ENCODE data around the gene UCHL3.

The UCHL3 gene

GRCh38 chr13:75635101-75635827 is 85.7 kb downstream of the UCHL3 start:
- DNase-seq, result no peak

GRCh38 chr13:75635828-75636435 is 86.3 kb downstream of the UCHL3 start, which contains the start of gene LMO7:
Gene LMO7 (plus strand): TSS chr13:75636330. CDS start chr13:75636658, 328 bp downstream.
- peak; percentile 45 for DNase-seq

- peak; percentile 29 for DNase-seq
Measured at GRCh38 chr13:75636436-75637180, 87.0 kb downstream of the UCHL3 start.

- no peak for DNase-seq
Measured at GRCh38 chr13:75637181-75637750, 87.7 kb downstream of the UCHL3 start.

GRCh38 chr13:75639454-75639853 is 89.9 kb downstream of the UCHL3 start:
- no peak for DNase-seq

- DNase-seq, result no peak
Measured at GRCh38 chr13:75641026-75641425, 91.4 kb downstream of the UCHL3 start.

- DNase-seq, result no peak
Measured at GRCh38 chr13:75643182-75643581, 93.6 kb downstream of the UCHL3 start.

- no peak for DNase-seq
Measured at GRCh38 chr13:75643693-75644092, 94.1 kb downstream of the UCHL3 start.

GRCh38 chr13:75645141-75645540 is 95.5 kb downstream of the UCHL3 start:
- DNase-seq, result no peak

- DNase-seq, result no peak
Measured at GRCh38 chr13:75647126-75647784, 97.7 kb downstream of the UCHL3 start.

GRCh38 chr13:75648446-75648845 is 98.9 kb downstream of the UCHL3 start:
- no peak for DNase-seq

GRCh38 chr13:75651013-75651412 is 101.4 kb downstream of the UCHL3 start:
- no peak for DNase-seq

GRCh38 chr13:75652726-75653125 is 103.1 kb downstream of the UCHL3 start:
- DNase-seq, result no peak
